GM23248 (cell line): ENCODE measurements around the gene C4orf33. TPM values are rescaled to one million over a fixed set of nuclear protein-coding genes. Genes with fewer than 3 reads are reported as not detected.

Source experiments
- DNase-seq: peaks from one replicate; pipeline ENCODE4 v3.0.0-alpha.2; 2015
- H2AFZ ChIP-seq: fragments of 200-600 bp; sonication (generic); 2 replicates; pipeline ENCODE4 v1.6.1; 2016; ENCODE audit warnings: antibody characterized with exemption
- H3F3A ChIP-seq: fragments of 200-600 bp; sonication (generic); 2 replicates; pipeline ENCODE4 v1.6.1; 2016; ENCODE audit warnings: mild to moderate bottlenecking, antibody characterized with exemption, mixed run types; ENCODE audit not compliant: insufficient read depth
- H3K27ac ChIP-seq: fragments of 200-600 bp; sonication (generic); 2 replicates; pipeline ENCODE4 v1.5.1; 2016; ENCODE audit warnings: mild to moderate bottlenecking
- H3K27me3 ChIP-seq: fragments of 200-600 bp; sonication (generic); replicated peaks from 2 replicates; pipeline ENCODE4 v1.6.1; 2016; ENCODE audit warnings: mild to moderate bottlenecking; ENCODE audit not compliant: insufficient read depth
- H3K36me3 ChIP-seq: fragments of 200-600 bp; sonication (generic); 2 replicates; pipeline ENCODE4 v1.6.1; 2016; ENCODE audit warnings: low read depth, mild to moderate bottlenecking
- H3K4me1 ChIP-seq: fragments of 200-600 bp; sonication (generic); 2 replicates; pipeline ENCODE4 v1.6.1; 2016; ENCODE audit warnings: mild to moderate bottlenecking; ENCODE audit not compliant: insufficient read depth
- H3K4me2 ChIP-seq: fragments of 200-600 bp; sonication (generic); one replicate; pipeline ENCODE4 v1.6.1; 2016; ENCODE audit warnings: mild to moderate bottlenecking; ENCODE audit not compliant: unreplicated experiment
- H3K4me3 ChIP-seq: fragments of 200-600 bp; sonication (generic); 2 replicates; pipeline ENCODE4 v1.5.1; 2016; ENCODE audit warnings: mild to moderate bottlenecking
- H3K79me2 ChIP-seq: fragments of 200-600 bp; sonication (generic); 2 replicates; pipeline ENCODE4 v1.6.1; 2016; ENCODE audit warnings: mild to moderate bottlenecking; ENCODE audit not compliant: insufficient read depth
- H3K9ac ChIP-seq: fragments of 200-600 bp; sonication (generic); 2 replicates; pipeline ENCODE4 v1.6.1; 2016; ENCODE audit warnings: mild to moderate bottlenecking
- H3K9me2 ChIP-seq: fragments of 200-600 bp; sonication (generic); 2 replicates; pipeline ENCODE4 v1.6.1; 2016; ENCODE audit warnings: mixed run types, mild to moderate bottlenecking, moderate library complexity; ENCODE audit not compliant: insufficient read depth
- H3K9me3 ChIP-seq: fragments of 200-600 bp; sonication (generic); one replicate; pipeline ENCODE4 v1.6.1; 2017; ENCODE audit warnings: low read depth
- H4K20me1 ChIP-seq: fragments of 200-600 bp; sonication (generic); 2 replicates; pipeline ENCODE4 v1.6.0; 2016; ENCODE audit not compliant: insufficient read depth
- EZH2 ChIP-seq: fragments of 200-600 bp; sonication (generic); IDR thresholded peaks from 2 replicates; pipeline ENCODE4 v1.6.1; 2018; ENCODE audit warnings: antibody characterized with exemption, mild to moderate bottlenecking; ENCODE audit not compliant: insufficient read depth, poor library complexity, severe bottlenecking
- EZH2phosphoT487 ChIP-seq: fragments of 200-600 bp; sonication (generic); IDR thresholded peaks from 2 replicates; pipeline ENCODE4 v1.6.1; 2018; ENCODE audit warnings: antibody characterized with exemption, moderate library complexity, mild to moderate bottlenecking, low read depth; ENCODE audit not compliant: insufficient read depth
- WGBS, 2 experiments: methylation state at CpG; one replicate each; pipeline ENCODE4 v1.1.6; 2015 to 2017; ENCODE audit warnings: low lambda C conversion rate in 2 of 2, low coverage in 1 of 2; ENCODE audit errors: missing lambda C conversion rate in 2 of 2; 5-methylcytosine and 5-hydroxymethylcytosine counted together
- in situ Hi-C: fragments of 300-500 bp; cut with MboI; formaldehyde crosslinking; loops from 2 replicates; pipeline ENCODE4 v1.15.0; 2020
- polyA plus RNA-seq: library from polyadenylated mRNA; unstranded; fragments of >200 nt; fragmentation: Nextera tagmentation; extraction: Ambion mirVana; gene quantifications from 2 replicates; pipeline ENCODE4 v1.2.1, GENCODE V29; 2016
- total RNA-seq: library from RNA; depleted of rRNA; stranded (reverse); fragments of >200 nt; shearing (Covaris generic); gene quantifications from 2 replicates; pipeline ENCODE4 v1.2.3, GENCODE V29; 2014

C4orf33 gene
- total and polyA plus RNA-seq, 2 experiments from 2014 or later = 5.6 to 7.8 TPM

- no peak overlapping the region for H2AFZ ChIP-seq
- DNase-seq = no peak
- H3K36me3 ChIP-seq = no peaks in the 10 kb centered on the region
- H3K9ac ChIP-seq = no peak overlapping the region
- H3K4me3 ChIP-seq = no peak overlapping the region
- H3K9me3 ChIP-seq = no peaks in the 10 kb centered on the region
- H3F3A ChIP-seq = no peaks in the 10 kb centered on the region
- no peaks in the 10 kb centered on the region for H3K27me3 ChIP-seq
- peaks cover 90% of the 10 kb centered on the region for H3K79me2 ChIP-seq
- in situ Hi-C loops = no loop called here
- no peaks in the 10 kb centered on the region for H3K9me2 ChIP-seq
- 84 to 88% methylated on average over 4 of the region's 4 CpGs for WGBS, 2 experiments
- no peaks in the 10 kb centered on the region for H3K4me1 ChIP-seq
- no peak overlapping the region for H3K4me2 ChIP-seq
- H4K20me1 ChIP-seq = 0 out of 2 replicates have a peak, but pooled peaks cover 3% of the 10 kb centered on the region
- no peak overlapping the region for H3K27ac ChIP-seq
- no peak for TF ChIP-seq EZH2
- TF ChIP-seq EZH2phosphoT487 = no peak
These were observed 10.5 kb upstream of the C4orf33 start for GRCh38 chr4:129085472-129085871.

- Histone ChIP-seq H3K36me3 (no peaks in the 10 kb centered on the region), H3K4me2 (no peak overlapping the region), H3K9ac (no peak overlapping the region), H3F3A (peaks cover 5% of the 10 kb centered on the region), H3K27ac (no peak overlapping the region), H3K9me2 (no peaks in the 10 kb centered on the region), H3K27me3 (no peaks in the 10 kb centered on the region), H3K9me3 (no peaks in the 10 kb centered on the region), H2AFZ (no peak overlapping the region), H3K4me3 (no peak overlapping the region), H4K20me1 (no peaks in the 10 kb centered on the region), H3K79me2 (peaks cover 100% of the 10 kb centered on the region), H3K4me1 (peaks cover 14% of the 10 kb centered on the region)
- no peak for DNase-seq
- in situ Hi-C loops = no loop called here
- WGBS, 2 experiments = 100% methylated on average over 1 to 2 of the region's 2 CpGs
- TF ChIP-seq EZH2 (no peak), EZH2phosphoT487 (no peak)
These were observed 8.4 kb upstream of the C4orf33 start for GRCh38 chr4:129087516-129087915.

GRCh38 chr4:129092631-129093190 is 3.2 kb upstream of the C4orf33 start:
- Histone ChIP-seq H3K27me3 (no peaks in the 10 kb centered on the region), H3K27ac (peak overlapping the region; percentile 99), H3K79me2 (peaks cover 52% of the 10 kb centered on the region), H4K20me1 (no peaks in the 10 kb centered on the region), H2AFZ (peak overlapping the region; percentile 98), H3K9me3 (no peaks in the 10 kb centered on the region), H3K36me3 (no peaks in the 10 kb centered on the region), H3K4me3 (peak overlapping the region; percentile 92), H3K4me2 (peak overlapping the region; percentile 96), H3F3A (peaks cover 10% of the 10 kb centered on the region), H3K9me2 (no peaks in the 10 kb centered on the region), H3K9ac (peak overlapping the region; percentile 97), H3K4me1 (peaks cover 20% of the 10 kb centered on the region)
- DNase-seq = peak; percentile 60
- WGBS, 2 experiments = 1% methylated on average over 11 of the region's 11 CpGs
- no peak for TF ChIP-seq EZH2
- TF ChIP-seq EZH2phosphoT487 = no peak
- in situ Hi-C loops = no loop called here

- peak within 1 kb of the TSS; percentile 97 for H3K9ac ChIP-seq
- no peaks in the 10 kb centered on the region for H4K20me1 ChIP-seq
- H3K4me3 ChIP-seq = peak within 1 kb of the TSS; percentile 92
- peaks cover 46% of the 10 kb centered on the region for H3K79me2 ChIP-seq
- no peaks in the 10 kb centered on the region for H3K36me3 ChIP-seq
- DNase-seq = peak; percentile 100
- H2AFZ ChIP-seq = peak within 1 kb of the TSS; percentile 98
- H3K9me3 ChIP-seq = no peaks in the 10 kb centered on the region
- H3K27ac ChIP-seq = peak within 1 kb of the TSS; percentile 99
- H3K4me1 ChIP-seq = peaks cover 20% of the 10 kb centered on the region
- peak within 1 kb of the TSS; percentile 96 for H3K4me2 ChIP-seq
- WGBS, 2 experiments = 0 to 1% methylated on average over 46 to 56 of the region's 57 CpGs
- TF ChIP-seq EZH2phosphoT487 = no peak
- no peak for TF ChIP-seq EZH2
- no peaks in the 10 kb centered on the region for H3K27me3 ChIP-seq
- H3K9me2 ChIP-seq = no peaks in the 10 kb centered on the region
- in situ Hi-C loops = no loop called here
- H3F3A ChIP-seq = peaks cover 10% of the 10 kb centered on the region
These were observed 2.6 kb upstream of the C4orf33 start, which contains the start of gene SCLT1 for GRCh38 chr4:129093191-129093920. Gene SCLT1 (minus strand): TSS chr4:129093539. CDS start chr4:129093103, 436 bp downstream.
